HFF-Myc (cell line): ENCODE measurements around the gene GALT.

Source experiments
- DNase-seq: peaks from one replicate; pipeline ENCODE4 v3.0.0-alpha.2; 2011; ENCODE audit warnings: low read depth; ENCODE audit errors: extremely low read depth
- H3K4me3 ChIP-seq: replicated peaks from 2 replicates; pipeline ENCODE4 v1.5.1; 2011; ENCODE audit warnings: low read depth, mild to moderate bottlenecking, control low read depth, low read length
- TF ChIP-seq, protein P1 (sequence below): IDR thresholded peaks from 2 replicates; pipeline ENCODE4 v1.5.1; 2012; ENCODE audit warnings: mild to moderate bottlenecking, low read depth, low read length, control low read depth; ENCODE audit errors: missing control alignments

Gene GALT

DNA sequence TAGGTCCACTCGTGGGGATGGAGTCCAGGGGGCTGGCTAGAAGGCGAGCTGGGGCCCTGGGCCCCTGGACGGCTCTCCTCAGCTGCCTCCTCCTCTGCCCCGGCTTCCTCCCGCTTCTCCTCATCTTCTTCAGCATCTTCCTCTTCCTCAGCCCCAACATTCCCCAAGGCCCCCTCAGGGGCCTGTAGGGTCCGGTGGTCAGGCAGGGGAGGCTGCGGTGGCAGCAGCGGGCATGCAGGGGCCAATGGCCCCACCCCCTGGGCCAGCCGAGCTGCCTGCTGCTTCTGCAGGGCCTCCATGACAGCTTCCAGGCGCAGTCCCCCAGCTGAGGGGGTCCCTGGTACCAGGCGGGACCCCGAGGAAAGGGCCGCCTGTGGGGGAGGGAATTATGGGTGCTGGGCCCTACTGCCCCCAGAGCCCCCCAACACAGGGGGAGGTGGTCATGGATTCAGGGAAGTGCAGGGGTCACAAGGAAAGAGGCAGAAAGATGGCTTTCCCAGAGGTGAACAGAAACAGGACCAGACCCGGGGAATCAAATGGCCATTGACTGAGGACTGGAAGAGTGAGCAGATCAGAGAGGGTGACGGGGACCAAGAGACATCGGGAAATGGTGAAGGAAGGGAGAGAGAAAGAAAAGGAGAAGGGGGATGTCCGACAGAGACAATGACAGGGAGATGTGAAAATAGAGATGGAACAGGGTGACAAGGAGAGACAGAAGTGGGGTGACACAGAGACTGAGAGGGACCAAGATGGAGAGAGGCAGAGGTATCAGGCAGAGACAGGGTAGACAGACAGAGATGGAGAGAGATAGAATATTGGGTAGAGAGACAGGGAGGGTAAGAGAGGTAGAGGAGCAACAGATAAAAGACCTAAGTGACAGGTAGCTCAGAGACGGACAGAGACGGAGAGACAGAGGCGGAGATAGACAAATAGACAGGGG, 18.5 kb upstream of the GALT start:
- no peak for DNase-seq
- no peak overlapping the region for H3K4me3 ChIP-seq
- TF ChIP-seq, protein P1, sequence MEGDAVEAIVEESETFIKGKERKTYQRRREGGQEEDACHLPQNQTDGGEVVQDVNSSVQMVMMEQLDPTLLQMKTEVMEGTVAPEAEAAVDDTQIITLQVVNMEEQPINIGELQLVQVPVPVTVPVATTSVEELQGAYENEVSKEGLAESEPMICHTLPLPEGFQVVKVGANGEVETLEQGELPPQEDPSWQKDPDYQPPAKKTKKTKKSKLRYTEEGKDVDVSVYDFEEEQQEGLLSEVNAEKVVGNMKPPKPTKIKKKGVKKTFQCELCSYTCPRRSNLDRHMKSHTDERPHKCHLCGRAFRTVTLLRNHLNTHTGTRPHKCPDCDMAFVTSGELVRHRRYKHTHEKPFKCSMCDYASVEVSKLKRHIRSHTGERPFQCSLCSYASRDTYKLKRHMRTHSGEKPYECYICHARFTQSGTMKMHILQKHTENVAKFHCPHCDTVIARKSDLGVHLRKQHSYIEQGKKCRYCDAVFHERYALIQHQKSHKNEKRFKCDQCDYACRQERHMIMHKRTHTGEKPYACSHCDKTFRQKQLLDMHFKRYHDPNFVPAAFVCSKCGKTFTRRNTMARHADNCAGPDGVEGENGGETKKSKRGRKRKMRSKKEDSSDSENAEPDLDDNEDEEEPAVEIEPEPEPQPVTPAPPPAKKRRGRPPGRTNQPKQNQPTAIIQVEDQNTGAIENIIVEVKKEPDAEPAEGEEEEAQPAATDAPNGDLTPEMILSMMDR = no peak

DNA sequence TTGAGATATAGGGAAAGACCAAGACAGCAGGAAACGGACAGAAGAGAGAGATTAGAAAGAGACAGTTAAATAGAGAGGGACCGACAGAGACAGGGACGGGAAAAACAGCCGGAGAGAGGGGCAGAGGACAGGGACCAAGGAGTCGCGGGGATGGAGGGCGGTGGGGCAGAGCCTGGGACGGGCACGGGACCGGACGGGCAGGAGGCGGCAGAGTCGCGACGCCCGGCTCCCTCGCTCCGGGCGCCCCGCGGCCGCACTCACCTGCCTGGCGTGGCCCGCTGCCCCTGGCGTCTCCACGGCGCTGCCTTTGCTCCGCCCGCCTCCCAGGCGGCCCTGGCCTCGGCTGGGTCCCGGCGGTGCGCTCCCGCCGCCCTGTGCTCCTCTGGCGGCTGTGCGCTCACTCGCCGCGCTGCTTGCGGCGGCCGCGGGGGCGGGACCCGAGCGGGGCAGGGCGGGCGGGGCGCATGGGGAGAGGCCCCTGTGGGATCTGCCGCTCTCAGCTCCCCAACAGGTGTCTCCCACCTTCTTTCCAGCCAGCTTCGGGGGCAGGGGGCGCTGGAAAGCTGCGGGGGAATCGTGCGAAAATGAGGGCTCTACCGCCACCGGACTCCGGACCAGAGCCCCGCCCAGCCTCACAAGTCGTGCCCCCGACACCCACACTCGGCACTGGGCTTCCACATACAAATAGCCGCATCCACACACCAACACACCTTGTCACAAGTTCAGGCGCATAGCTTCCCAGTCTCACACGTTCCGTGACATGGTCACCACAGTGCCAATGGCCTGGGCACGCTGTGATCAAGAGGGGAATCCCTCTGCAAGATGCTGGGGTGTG, 17.6 kb upstream of the GALT start, which contains the start of gene ARID3C:
Gene ARID3C (minus strand): TSS at position 411 of the 835 bp plus-strand sequence. CDS start 1,052 bp downstream, outside the sequence.
- TF ChIP-seq, protein P1 = no peak
- 0 out of 2 replicates have a peak within 1 kb of the TSS, but pooled peaks have one; percentile 14 for H3K4me3 ChIP-seq
- no peak for DNase-seq

DNA sequence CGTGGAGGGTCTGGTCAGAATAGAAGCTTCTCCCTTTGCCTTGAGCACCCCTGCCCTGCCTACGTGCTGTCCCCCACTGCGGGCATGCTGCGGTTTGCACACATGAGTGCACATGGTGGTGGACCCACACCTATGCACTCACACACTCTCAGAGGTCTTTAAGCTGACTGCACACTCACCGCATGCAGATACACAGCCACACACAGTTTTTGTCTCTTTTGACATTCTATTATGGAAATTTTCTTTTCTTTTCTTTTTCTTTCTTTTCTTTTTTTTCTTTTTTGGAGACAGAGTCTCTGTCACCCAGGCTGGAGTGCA, 17.0 kb upstream of the GALT start:
- TF ChIP-seq, protein P1 = no peak
- H3K4me3 ChIP-seq = no peak overlapping the region
- DNase-seq = no peak

DNA sequence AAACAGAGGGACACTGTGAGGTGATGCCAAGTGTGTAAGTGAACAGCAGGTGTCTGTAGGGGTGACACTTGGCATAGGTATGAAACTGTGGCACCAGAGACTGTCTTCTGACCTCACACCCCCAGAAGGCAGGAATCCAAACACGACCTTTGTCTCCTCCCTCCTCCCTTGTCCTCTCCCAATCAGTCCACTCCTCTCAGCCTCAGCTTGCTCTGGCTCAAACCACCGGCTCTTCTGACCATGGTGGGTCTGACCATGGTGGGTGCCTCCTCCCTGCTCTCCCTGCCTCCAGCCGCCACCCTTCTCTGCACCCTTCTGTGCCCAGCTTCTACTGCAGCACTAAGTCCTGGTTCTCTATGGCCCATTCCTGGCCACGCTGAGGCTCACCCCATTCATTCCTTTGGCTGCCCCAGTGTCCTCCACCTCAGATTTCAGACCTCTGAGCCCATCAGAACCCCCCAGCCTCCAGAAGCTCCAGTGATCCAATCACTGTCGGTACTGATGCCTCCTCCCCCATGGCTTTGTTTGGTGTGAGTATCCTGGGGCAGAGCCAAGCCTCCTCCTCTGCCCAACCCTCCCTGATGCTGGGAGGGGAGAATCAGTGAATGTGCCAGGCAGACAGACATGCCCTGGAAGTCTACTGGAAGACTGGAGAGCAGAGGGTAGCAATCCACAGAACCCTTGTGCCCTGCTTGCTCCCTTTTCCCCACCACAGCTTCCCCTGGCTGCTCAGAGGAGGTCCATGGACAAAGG, 15.9 kb upstream of the GALT start:
- H3K4me3 ChIP-seq = no peak overlapping the region
- DNase-seq = no peak
- TF ChIP-seq, protein P1 = no peak

DNA sequence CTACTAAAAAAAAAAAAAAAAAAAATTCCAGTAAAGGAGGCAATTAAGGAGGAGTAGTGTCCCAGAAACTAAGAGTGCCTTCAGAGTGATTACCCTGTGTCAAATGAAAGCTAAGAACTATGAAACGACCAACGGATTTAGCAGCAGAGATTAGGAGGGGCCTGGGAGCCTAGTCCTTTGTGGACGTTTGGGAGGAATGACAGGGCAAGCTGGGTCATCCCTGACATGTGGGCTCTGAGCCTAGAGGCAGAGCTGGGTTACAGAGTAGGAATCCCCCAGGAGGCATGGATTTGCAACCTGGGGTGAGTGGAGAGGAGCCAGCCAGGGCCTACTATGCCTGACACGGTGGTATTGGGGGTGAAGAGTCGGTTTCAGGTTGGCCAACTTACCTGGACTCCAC, 13.3 kb upstream of the GALT start:
- TF ChIP-seq, protein P1 = no peak
- H3K4me3 ChIP-seq = no peak overlapping the region
- no peak for DNase-seq

DNA sequence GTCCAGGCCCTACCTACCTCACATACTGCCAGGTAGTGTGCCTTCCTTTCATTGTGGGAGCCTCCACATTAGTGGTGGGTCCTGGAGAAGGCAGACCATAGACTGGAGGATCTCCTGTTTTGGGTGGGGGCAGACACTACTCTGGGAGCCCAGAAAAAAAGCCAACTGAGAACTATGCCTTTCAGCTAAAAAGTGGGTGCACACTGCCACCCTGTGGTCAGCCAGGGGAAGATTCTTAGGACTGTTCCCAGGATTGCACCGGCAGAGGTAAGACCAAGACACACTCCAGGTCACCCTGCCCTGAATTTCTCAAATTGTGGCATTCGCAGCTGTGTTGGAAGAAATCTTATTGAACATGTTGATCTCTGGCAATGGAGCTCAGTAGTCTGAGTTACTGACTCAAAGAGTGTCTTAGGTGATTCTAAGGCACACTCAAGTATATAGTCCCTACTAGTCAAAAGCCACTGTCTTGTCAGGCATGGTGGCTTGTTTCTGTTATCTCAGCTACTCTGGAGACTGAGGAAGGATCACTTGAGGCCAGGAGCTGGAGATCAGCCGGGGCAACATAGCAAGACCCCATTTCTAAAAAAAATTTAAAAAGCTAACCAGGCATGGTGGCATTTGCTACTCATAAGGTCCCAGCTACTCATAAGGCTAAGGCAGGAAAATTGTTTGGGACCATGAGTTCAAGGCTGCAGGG, 12.5 kb upstream of the GALT start:
- no peak overlapping the region for H3K4me3 ChIP-seq
- TF ChIP-seq, protein P1 = peak; percentile 89
- DNase-seq = no peak
